Breast epithelium (tissue), 4 donors: ENCODE data around the gene MEPCE. TPM values are rescaled to one million over a fixed set of nuclear protein-coding genes. Genes with fewer than 3 reads are reported as not detected.

Experiments
- DNase-seq, 2 donors: peaks; one replicate each; pipeline ENCODE4 v3.0.0-alpha.2; 2019; ENCODE audit warnings: low spot score in 2 of 2
- H3K27ac ChIP-seq, 2 donors: fragments of 200-600 bp; sonication (generic) in 1 of 2; one replicate each; pipeline ENCODE4 v1.5.1; 2016 to 2019; ENCODE audit warnings: mild to moderate bottlenecking in 1 of 2
- H3K27me3 ChIP-seq, 2 donors: fragments of 200-600 bp; sonication (generic) in 1 of 2; one replicate each; pipeline versions ENCODE4 v1.5.1 to v1.6.0; 2017 to 2019; ENCODE audit warnings: control low read depth in 1 of 2, mild to moderate bottlenecking in 1 of 2
- H3K36me3 ChIP-seq: fragments of 200-600 bp; one replicate; pipeline ENCODE4 v1.5.1; 2019
- H3K4me1 ChIP-seq, 2 donors: fragments of 200-600 bp; sonication (generic); one replicate each; pipeline ENCODE4 v1.5.1; 2016 to 2019; ENCODE audit warnings: control low read depth in 1 of 2
- H3K4me3 ChIP-seq, 3 donors: fragments of 200-600 bp; sonication (generic); 1 replicate in 2 of 3; 2 replicates in 1 of 3; pipeline ENCODE4 v1.5.1; 2016 to 2019; ENCODE audit warnings: mild to moderate bottlenecking in 3 of 3, moderate library complexity in 2 of 3
- H3K9me3 ChIP-seq, 2 donors: fragments of 200-600 bp; sonication (generic) in 1 of 2; one replicate each; pipeline ENCODE4 v1.5.1; 2016 to 2019; ENCODE audit warnings: control low read depth in 1 of 2
- POLR2A ChIP-seq: fragments of 450-650 bp; IDR thresholded peaks from one replicate; pipeline ENCODE4 v1.6.1; 2016; ENCODE audit warnings: antibody characterized with exemption, mild to moderate bottlenecking, moderate library complexity
- POLR2AphosphoS5 ChIP-seq, 3 donors: sonication (generic); formaldehyde crosslinking; IDR thresholded peaks; one replicate each; pipeline ENCODE4 v1.6.1; 2017; ENCODE audit warnings: antibody characterized with exemption in 3 of 3
- intact Hi-C: fragments of 100-400 bp; cut with DNase I; formaldehyde crosslinking; loops from one replicate; pipeline ENCODE4 v1.15.1; 2023; ENCODE audit warnings: low total_unique reads
- total RNA-seq, 3 donors: library from RNA; depleted of rRNA; stranded (reverse); fragments of >200 nt; gene quantifications; one replicate each; pipeline ENCODE4 v1.1.0, GENCODE V29; 2016
- TF ChIP-seq, protein P1 (sequence below), 3 donors: fragments of 450-650 bp; IDR thresholded peaks; one replicate each; pipeline ENCODE4 v1.5.1; 2016 to 2017; ENCODE audit warnings: antibody characterized with exemption in 3 of 3, mild to moderate bottlenecking in 3 of 3, moderate library complexity in 3 of 3

MEPCE gene
- total RNA-seq, 3 donors from 2014 or later: 26.5 to 41.4 (median 40.6) TPM

DNA sequence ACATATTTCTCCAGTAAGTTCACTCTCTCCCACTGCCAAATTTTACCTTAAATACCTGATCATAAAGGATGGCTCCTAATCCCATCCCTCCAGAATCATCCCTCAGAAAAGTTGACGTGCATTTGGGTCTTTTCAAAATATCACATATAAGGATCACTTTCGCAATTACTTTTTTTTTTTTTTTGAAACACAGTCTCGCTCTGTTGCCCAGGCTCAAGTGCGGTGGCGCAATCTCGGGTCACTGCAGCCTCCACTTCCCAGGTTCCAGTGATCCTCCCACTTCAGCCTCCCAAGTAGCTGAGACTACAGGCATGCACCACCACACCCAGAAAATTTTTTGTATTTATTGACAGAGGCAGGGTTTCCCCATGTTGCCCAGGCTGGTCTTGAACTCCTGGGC is 18.5 kb upstream of the MEPCE start:
- intact Hi-C loops: no loop called here
- Histone ChIP-seq H3K4me3 (no peak overlapping the region), H3K4me1 (no peaks in the 10 kb centered on the region), H3K27ac (no peak overlapping the region), H3K36me3 (no peaks in the 10 kb centered on the region), H3K9me3 (no peaks in the 10 kb centered on the region), H3K27me3 (no peaks in the 10 kb centered on the region)
- TF ChIP-seq, protein P1, sequence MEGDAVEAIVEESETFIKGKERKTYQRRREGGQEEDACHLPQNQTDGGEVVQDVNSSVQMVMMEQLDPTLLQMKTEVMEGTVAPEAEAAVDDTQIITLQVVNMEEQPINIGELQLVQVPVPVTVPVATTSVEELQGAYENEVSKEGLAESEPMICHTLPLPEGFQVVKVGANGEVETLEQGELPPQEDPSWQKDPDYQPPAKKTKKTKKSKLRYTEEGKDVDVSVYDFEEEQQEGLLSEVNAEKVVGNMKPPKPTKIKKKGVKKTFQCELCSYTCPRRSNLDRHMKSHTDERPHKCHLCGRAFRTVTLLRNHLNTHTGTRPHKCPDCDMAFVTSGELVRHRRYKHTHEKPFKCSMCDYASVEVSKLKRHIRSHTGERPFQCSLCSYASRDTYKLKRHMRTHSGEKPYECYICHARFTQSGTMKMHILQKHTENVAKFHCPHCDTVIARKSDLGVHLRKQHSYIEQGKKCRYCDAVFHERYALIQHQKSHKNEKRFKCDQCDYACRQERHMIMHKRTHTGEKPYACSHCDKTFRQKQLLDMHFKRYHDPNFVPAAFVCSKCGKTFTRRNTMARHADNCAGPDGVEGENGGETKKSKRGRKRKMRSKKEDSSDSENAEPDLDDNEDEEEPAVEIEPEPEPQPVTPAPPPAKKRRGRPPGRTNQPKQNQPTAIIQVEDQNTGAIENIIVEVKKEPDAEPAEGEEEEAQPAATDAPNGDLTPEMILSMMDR (IDR thresholded peaks at IDR 0.05): no peak
- no peak for TF ChIP-seq POLR2AphosphoS5 (IDR thresholded peaks at IDR 0.05)
- TF ChIP-seq POLR2A: no peak
- no peak for DNase-seq

DNA sequence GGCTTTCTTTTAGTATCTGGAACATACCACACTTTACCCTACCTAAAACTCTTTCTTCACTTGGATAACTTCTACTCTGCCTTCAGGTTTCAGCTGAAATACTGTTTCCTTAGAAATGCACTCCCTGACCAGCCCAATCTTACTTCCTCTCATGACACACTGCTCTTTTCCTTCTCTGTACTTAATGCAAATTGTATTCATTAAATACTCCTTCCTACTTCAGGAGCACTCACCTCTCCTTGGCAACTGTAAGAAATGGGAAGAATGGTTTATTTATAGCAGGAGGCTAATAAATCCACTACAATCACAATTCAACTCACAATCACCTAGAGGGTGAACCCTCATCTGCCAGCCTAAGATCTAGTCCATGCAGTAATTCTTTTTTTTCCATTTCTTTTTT is 16.3 kb upstream of the MEPCE start:
- Histone ChIP-seq H3K9me3 (no peaks in the 10 kb centered on the region), H3K27me3 (no peaks in the 10 kb centered on the region), H3K27ac (no peak overlapping the region), H3K36me3 (no peaks in the 10 kb centered on the region), H3K4me1 (no peaks in the 10 kb centered on the region), H3K4me3 (no peak overlapping the region)
- intact Hi-C loops: no loop called here
- DNase-seq: no peak
- TF ChIP-seq POLR2AphosphoS5 (IDR thresholded peaks at IDR 0.05) (no peak), POLR2A (no peak)
- TF ChIP-seq, protein P1 (IDR thresholded peaks at IDR 0.05): no peak

DNA sequence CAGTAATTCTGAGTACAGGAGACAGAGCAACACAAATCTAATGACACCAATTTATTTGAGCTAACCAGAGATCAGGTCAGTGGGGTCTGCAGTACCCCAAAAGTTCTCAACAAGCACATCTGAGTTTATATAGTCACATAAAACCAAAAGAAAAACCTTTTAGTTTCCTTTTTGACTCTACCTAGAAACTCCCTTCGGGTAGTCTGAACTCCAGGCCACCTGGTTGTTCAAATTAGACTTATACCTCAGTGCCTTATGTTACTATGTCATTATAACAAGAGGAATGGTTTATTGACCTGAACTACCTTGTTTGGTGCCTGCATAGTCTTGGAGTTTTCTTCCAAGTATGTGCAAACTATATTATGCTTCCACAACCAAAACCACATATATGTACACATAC is 15.7 kb upstream of the MEPCE start:
- no peak overlapping the region for H3K27ac ChIP-seq
- no peak overlapping the region for H3K4me3 ChIP-seq
- TF ChIP-seq POLR2A: no peak
- TF ChIP-seq, protein P1 (IDR thresholded peaks at IDR 0.05): no peak
- TF ChIP-seq POLR2AphosphoS5 (IDR thresholded peaks at IDR 0.05): no peak
- intact Hi-C loops: no loop called here
- H3K27me3 ChIP-seq: no peaks in the 10 kb centered on the region
- no peaks in the 10 kb centered on the region for H3K36me3 ChIP-seq
- H3K9me3 ChIP-seq: no peaks in the 10 kb centered on the region
- no peak for DNase-seq
- H3K4me1 ChIP-seq: no peaks in the 10 kb centered on the region

DNA sequence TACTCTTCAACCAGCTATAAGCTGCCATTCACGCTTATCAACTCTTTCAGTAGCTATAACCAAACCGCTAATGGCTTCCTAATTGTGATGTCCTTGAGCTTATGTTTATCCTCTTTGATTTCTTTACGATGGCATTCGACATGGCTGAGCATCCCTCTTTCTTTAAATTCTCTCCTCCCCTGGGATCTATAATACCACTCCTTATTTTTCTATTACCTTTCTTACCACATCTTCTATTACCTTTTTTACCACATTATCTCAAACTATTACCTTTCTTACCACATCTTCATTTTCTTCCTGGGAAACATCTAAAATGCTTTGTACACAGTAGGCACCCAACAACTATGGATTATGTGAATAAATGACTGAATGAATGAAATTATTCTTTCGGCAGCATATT is 14.2 kb upstream of the MEPCE start:
- intact Hi-C loops: no loop called here
- Histone ChIP-seq H3K36me3 (no peaks in the 10 kb centered on the region), H3K9me3 (no peaks in the 10 kb centered on the region), H3K27ac (no peak overlapping the region), H3K4me1 (no peaks in the 10 kb centered on the region), H3K4me3 (no peak overlapping the region), H3K27me3 (no peaks in the 10 kb centered on the region)
- TF ChIP-seq POLR2A (no peak), POLR2AphosphoS5 (IDR thresholded peaks at IDR 0.05) (no peak)
- TF ChIP-seq, protein P1 (IDR thresholded peaks at IDR 0.05): no peak
- DNase-seq: no peak

DNA sequence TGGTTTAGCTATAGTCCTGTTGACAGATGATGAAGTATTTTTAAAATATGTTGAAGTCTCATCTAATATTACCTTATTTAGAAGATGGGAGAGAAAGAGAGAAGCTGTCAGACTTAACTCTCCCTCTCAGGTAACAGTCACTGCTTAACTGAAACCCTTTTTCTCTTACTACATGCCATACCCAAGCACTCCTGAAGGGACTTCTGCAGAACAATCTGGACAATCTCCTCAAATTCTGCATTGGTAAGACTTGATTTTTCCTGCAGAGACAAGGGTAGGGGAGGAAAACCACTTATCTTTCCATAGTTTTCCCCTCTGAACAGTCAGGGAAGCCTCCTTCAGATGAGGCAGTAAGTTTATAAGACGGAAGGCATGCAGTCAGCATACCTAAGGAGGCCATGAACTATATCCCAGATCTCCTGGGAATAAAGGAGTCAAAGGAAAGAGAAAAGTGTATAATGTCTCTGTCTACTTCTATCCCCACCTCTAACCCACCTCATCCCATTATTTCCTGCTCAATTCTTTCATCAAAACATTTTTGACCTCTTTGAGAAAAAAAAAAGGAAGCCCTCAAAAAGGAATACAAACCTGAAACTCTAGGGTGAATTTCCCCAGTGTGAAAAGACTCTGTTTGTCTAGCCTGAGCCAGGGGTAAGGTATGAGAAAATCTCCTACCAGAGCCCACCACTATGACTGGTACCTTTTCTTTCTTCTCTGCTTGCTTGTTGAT is 10.5 kb upstream of the MEPCE start:
- TF ChIP-seq POLR2A: no peak
- TF ChIP-seq POLR2AphosphoS5 (IDR thresholded peaks at IDR 0.05): no peak
- no peak for DNase-seq
- Histone ChIP-seq H3K4me1 (no peaks in the 10 kb centered on the region), H3K27ac (no peak overlapping the region), H3K27me3 (no peaks in the 10 kb centered on the region), H3K4me3 (no peak overlapping the region), H3K9me3 (no peaks in the 10 kb centered on the region), H3K36me3 (no peaks in the 10 kb centered on the region)
- intact Hi-C loops: no loop called here
